Rectal smooth muscle tissue (tissue), 1 donor: Measurements from ENCODE around the gene HOXB13.

Experiments used
- H3K27ac ChIP-seq: one replicate; pipeline ENCODE4 v1.7.0; 2013; ENCODE audit warnings: low read depth, low read length, inconsistent platforms
- H3K27me3 ChIP-seq: one replicate; pipeline ENCODE4 v1.7.0; 2013; ENCODE audit warnings: low read length; ENCODE audit not compliant: control insufficient read depth, insufficient read depth
- H3K36me3 ChIP-seq: one replicate; pipeline ENCODE4 v1.7.0; 2013; ENCODE audit warnings: low read length; ENCODE audit not compliant: control insufficient read depth, insufficient read depth
- H3K4me1 ChIP-seq: one replicate; pipeline ENCODE4 v1.7.0; 2013; ENCODE audit warnings: low read length; ENCODE audit not compliant: control insufficient read depth, insufficient read depth
- H3K4me3 ChIP-seq: one replicate; pipeline ENCODE4 v1.7.0; 2013; ENCODE audit warnings: low read length
- H3K9ac ChIP-seq: one replicate; pipeline ENCODE4 v1.7.0; 2013; ENCODE audit warnings: low read length

Gene HOXB13

GRCh38 chr17:48729335-48730239 is 1.0 kb upstream of the HOXB13 start:
- peak overlapping the region; percentile 2 for H3K4me3 ChIP-seq
- H3K9ac ChIP-seq = no peak overlapping the region
- no peaks in the 10 kb centered on the region for H3K4me1 ChIP-seq
- no peaks in the 10 kb centered on the region for H3K36me3 ChIP-seq
- no peak overlapping the region for H3K27ac ChIP-seq
- H3K27me3 ChIP-seq = peaks cover 62% of the 10 kb centered on the region

- H3K27me3 ChIP-seq = peaks cover 57% of the 10 kb centered on the region
- H3K36me3 ChIP-seq = no peaks in the 10 kb centered on the region
- H3K4me3 ChIP-seq = peak overlapping the region; percentile 66
- H3K4me1 ChIP-seq = no peaks in the 10 kb centered on the region
- H3K9ac ChIP-seq = no peak overlapping the region
- H3K27ac ChIP-seq = no peak overlapping the region
Measured at GRCh38 chr17:48727415-48728175, 955 bp downstream of the HOXB13 start.

GRCh38 chr17:48726916-48727286 is 1.6 kb downstream of the HOXB13 start:
- no peak overlapping the region for H3K9ac ChIP-seq
- no peak overlapping the region for H3K27ac ChIP-seq
- no peak overlapping the region for H3K4me3 ChIP-seq
- H3K36me3 ChIP-seq = no peaks in the 10 kb centered on the region
- H3K27me3 ChIP-seq = peaks cover 60% of the 10 kb centered on the region
- H3K4me1 ChIP-seq = no peaks in the 10 kb centered on the region

- H3K4me1 ChIP-seq = no peaks in the 10 kb centered on the region
- peaks cover 61% of the 10 kb centered on the region for H3K27me3 ChIP-seq
- H3K9ac ChIP-seq = no peak overlapping the region
- H3K36me3 ChIP-seq = no peaks in the 10 kb centered on the region
- no peak overlapping the region for H3K27ac ChIP-seq
- H3K4me3 ChIP-seq = no peak overlapping the region
Measured at GRCh38 chr17:48726114-48726915, 2.2 kb downstream of the HOXB13 start.

GRCh38 chr17:48725288-48726064 is 3.1 kb downstream of the HOXB13 start:
- Histone ChIP-seq H3K4me1 (no peaks in the 10 kb centered on the region), H3K27ac (no peak overlapping the region), H3K4me3 (no peak overlapping the region), H3K9ac (no peak overlapping the region), H3K36me3 (no peaks in the 10 kb centered on the region), H3K27me3 (peaks cover 67% of the 10 kb centered on the region)

GRCh38 chr17:48725004-48725287 is 3.6 kb downstream of the HOXB13 start:
- no peaks in the 10 kb centered on the region for H3K4me1 ChIP-seq
- peaks cover 64% of the 10 kb centered on the region for H3K27me3 ChIP-seq
- H3K4me3 ChIP-seq = no peak overlapping the region
- no peak overlapping the region for H3K9ac ChIP-seq
- H3K27ac ChIP-seq = no peak overlapping the region
- H3K36me3 ChIP-seq = no peaks in the 10 kb centered on the region

GRCh38 chr17:48724251-48725003 is 4.1 kb downstream of the HOXB13 start:
- Histone ChIP-seq H3K9ac (no peak overlapping the region), H3K36me3 (no peaks in the 10 kb centered on the region), H3K4me3 (peak overlapping the region; percentile 2), H3K27ac (no peak overlapping the region), H3K4me1 (no peaks in the 10 kb centered on the region), H3K27me3 (peaks cover 61% of the 10 kb centered on the region)

GRCh38 chr17:48723423-48724250 is 4.9 kb downstream of the HOXB13 start:
- H3K4me3 ChIP-seq = peak overlapping the region; percentile 55
- H3K27me3 ChIP-seq = peaks cover 64% of the 10 kb centered on the region
- no peaks in the 10 kb centered on the region for H3K36me3 ChIP-seq
- no peaks in the 10 kb centered on the region for H3K4me1 ChIP-seq
- no peak overlapping the region for H3K9ac ChIP-seq
- H3K27ac ChIP-seq = no peak overlapping the region

GRCh38 chr17:48722915-48723422 is 5.6 kb downstream of the HOXB13 start, which contains the start of gene PRAC2:
Gene PRAC2, plus strand, starts transcription at chr17:48723185. Its CDS starts 1,226 bp downstream, at chr17:48724411.
- peak within 1 kb of the TSS; percentile 55 for H3K4me3 ChIP-seq
- peak within 1 kb of the TSS; percentile 35 for H3K9ac ChIP-seq
- H3K27me3 ChIP-seq = peaks cover 63% of the 10 kb centered on the region
- H3K4me1 ChIP-seq = no peaks in the 10 kb centered on the region
- H3K27ac ChIP-seq = no peak within 1 kb of the TSS
- H3K36me3 ChIP-seq = no peaks in the 10 kb centered on the region

- peaks cover 60% of the 10 kb centered on the region for H3K27me3 ChIP-seq
Measured at GRCh38 chr17:48722201-48722907, 6.2 kb downstream of the HOXB13 start, which contains the start of gene PRAC1. Gene PRAC1, minus strand, starts transcription at chr17:48722518. Its CDS starts 126 bp downstream, at chr17:48722392.

More at GRCh38 chr17:48722201-48722907, 6.2 kb downstream of the HOXB13 start, which contains the start of gene PRAC1:
- peak within 1 kb of the TSS; percentile 55 for H3K4me3 ChIP-seq
- no peak within 1 kb of the TSS for H3K27ac ChIP-seq
- no peaks in the 10 kb centered on the region for H3K4me1 ChIP-seq
- H3K36me3 ChIP-seq = no peaks in the 10 kb centered on the region
- peak within 1 kb of the TSS; percentile 35 for H3K9ac ChIP-seq
